GM12801 (cell line): ENCODE measurements around the gene GP1BB.

Source experiments
- TF ChIP-seq, protein P1 (sequence below): IDR thresholded peaks from one replicate; pipeline ENCODE4 v1.5.1; 2011; ENCODE audit warnings: control low read depth; ENCODE audit not compliant: insufficient read length; ENCODE audit errors: extremely low read depth

The GP1BB gene

DNA sequence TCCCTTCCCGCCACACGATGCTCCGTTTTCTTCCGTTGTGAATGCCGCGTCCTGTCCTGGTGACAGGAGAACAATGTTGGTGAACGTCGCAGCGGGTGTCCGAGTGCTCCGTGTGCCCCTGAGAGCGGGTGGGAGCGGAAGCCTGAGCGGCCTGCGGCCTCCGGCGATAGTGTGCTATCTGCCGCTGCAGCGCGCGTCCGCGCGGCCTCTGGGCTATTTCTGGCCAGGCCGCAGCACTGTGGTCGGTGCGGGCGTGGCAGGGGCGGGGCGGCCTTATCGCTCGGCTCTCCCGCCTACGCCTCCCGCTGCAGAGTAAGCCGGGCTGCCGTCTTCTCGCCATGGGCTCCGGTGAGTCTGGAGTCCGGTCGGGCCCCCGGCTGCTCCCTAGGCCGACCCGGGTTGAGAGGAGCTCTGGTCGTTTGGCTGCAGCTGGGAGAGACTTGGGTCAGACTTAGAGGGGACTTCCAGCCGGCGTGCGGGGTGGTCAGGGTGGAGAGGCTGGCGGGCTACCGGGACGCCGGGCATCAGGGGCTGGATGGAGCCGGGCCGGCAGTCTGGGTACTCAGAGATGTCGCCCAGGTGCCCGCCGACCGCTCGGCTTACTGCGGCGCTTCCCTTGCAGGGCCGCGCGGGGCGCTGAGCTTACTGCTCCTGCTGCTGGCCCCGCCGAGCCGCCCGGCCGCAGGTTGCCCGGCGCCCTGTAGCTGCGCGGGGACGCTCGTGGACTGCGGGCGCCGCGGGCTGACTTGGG lies at the start of gene GP1BB:
GP1BB (plus strand) TSS at position 308 of the 751 bp plus-strand sequence; CDS start at position 339, 31 bp downstream.
- TF ChIP-seq, protein P1, sequence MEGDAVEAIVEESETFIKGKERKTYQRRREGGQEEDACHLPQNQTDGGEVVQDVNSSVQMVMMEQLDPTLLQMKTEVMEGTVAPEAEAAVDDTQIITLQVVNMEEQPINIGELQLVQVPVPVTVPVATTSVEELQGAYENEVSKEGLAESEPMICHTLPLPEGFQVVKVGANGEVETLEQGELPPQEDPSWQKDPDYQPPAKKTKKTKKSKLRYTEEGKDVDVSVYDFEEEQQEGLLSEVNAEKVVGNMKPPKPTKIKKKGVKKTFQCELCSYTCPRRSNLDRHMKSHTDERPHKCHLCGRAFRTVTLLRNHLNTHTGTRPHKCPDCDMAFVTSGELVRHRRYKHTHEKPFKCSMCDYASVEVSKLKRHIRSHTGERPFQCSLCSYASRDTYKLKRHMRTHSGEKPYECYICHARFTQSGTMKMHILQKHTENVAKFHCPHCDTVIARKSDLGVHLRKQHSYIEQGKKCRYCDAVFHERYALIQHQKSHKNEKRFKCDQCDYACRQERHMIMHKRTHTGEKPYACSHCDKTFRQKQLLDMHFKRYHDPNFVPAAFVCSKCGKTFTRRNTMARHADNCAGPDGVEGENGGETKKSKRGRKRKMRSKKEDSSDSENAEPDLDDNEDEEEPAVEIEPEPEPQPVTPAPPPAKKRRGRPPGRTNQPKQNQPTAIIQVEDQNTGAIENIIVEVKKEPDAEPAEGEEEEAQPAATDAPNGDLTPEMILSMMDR = no peak

- TF ChIP-seq, protein P1 = no peak
Measured at GRCh38 chr22:19673660-19674059, 49.7 kb upstream of the GP1BB start.

DNA sequence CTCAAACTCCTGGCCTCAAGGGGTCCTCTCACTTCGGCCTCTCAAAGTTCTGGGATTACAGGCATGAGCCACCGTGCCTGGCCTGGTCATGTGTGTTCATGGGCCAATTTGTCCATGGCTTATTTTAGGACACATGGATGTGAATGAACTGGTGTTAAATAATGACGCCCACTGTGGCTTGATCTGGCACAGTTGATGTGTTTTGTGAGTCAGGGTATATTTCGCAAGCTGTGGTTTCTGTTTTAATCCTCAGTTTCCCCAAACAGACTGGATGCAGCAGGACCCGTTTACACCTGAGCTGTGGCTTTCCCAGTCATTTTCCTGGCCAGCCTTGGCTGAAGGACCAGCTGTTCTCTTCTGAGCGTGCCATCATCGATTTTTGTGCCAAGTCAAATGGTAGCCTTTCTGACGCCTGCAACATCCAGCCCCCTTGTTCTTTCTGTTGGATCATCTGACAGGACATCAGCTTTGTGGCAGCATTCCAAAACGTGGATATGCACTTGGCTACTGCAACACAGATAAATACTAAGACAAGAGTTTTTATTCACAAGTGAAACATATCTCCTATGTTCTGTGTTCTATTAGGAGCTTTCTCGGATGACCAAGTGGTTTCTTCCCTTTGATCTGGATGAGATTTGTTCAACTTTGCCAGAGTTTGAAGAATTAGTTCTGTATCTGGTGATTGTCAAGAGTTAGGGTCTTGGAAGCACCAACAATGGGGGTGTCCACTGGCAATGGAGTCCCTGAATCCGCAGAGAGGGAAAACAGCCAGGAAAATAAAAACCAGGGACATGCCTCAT lies 49.0 kb upstream of the GP1BB start:
- TF ChIP-seq, protein P1 = no peak

GRCh38 chr22:19674929-19675253 lies 48.4 kb upstream of the GP1BB start:
- TF ChIP-seq, protein P1 = no peak

GRCh38 chr22:19675428-19675827 lies 47.9 kb upstream of the GP1BB start:
- TF ChIP-seq, protein P1 = no peak

DNA sequence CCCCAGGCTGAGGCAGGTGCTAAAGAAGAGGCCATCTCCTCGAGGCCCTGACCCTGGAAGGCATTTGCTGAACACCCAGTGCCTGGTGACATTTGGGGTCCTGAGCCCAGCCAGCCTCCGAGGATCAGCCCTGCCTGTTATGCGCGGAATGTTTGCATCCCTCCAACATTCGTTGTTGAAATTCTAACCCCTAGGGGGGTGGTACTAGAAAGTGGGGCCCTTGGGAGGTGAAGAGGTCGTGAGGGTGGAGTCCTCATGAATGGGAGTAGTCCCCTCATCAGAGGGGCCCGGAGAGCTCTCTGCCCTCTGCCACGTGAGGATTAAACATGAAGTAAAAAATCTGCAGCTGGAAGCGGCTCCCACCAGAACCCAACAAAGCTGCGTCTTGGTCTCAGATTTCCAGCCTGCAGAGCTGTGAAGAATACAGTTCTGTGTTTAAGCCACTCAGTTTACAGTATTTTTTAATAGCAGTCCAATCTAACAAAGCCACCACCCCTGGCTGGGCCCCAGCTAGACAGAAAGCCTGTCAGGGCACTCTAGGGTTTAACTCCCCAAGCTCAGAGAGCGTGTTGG lies 44.3 kb upstream of the GP1BB start:
- TF ChIP-seq, protein P1 = no peak

DNA sequence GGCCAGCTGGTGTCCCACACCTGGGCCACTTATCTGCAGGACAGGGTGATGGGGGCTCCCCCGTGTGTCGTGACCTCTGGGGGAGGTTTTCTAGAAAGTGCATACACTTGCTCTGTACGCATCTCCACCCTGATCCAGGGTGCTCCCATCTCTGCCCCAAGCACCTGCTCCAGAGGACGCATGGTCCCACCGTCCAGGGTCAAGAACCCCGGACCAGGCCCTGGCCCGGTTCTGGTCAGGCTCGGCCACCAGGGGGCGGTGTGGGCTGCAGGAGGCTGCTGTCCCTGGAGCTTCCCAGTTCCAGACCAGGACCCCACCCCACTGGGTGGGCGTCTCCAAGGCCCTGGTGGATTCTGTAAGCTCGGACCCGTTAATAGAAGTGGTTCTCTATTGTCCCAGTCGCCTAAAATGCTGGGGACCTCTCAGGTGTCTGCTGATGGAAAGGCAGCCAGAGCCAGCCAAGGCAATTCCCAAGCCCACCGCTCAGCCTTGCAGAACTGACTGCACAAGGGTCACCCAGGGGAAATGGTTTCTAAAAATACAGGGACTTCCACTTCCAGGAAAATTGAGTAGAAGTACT lies 43.7 kb upstream of the GP1BB start:
- TF ChIP-seq, protein P1 = no peak
